WERI-Rb-1 (cell line): Measurements from ENCODE around the gene BICDL2.

ENCODE experiments used
- DNase-seq: peaks from one replicate; pipeline ENCODE4 v3.0.0-alpha.2; 2020
- H3K27ac ChIP-seq: fragments of 250-450 bp; sonication (Bioruptor Pico); 2 replicates; pipeline ENCODE4 v1.5.1; 2020; ENCODE audit warnings: mild to moderate bottlenecking, moderate library complexity
- H3K27me3 ChIP-seq: fragments of 250-450 bp; sonication (Bioruptor Pico); 2 replicates; pipeline ENCODE4 v1.5.1; 2021; ENCODE audit warnings: mild to moderate bottlenecking, low read depth, moderate library complexity; ENCODE audit not compliant: insufficient read depth, severe bottlenecking
- H3K36me3 ChIP-seq: fragments of 250-450 bp; sonication (Bioruptor Pico); 2 replicates; pipeline ENCODE4 v1.5.1; 2020; ENCODE audit warnings: mild to moderate bottlenecking, moderate library complexity
- H3K4me3 ChIP-seq: 2 replicates; pipeline ENCODE4 v1.5.1; 2011; ENCODE audit warnings: low read depth, mild to moderate bottlenecking, control low read depth, low read length
- H3K9me3 ChIP-seq: fragments of 250-450 bp; sonication (Bioruptor Pico); 2 replicates; pipeline ENCODE4 v1.5.1; 2021; ENCODE audit warnings: mild to moderate bottlenecking, moderate library complexity; ENCODE audit not compliant: severe bottlenecking
- CTCF ChIP-seq: IDR thresholded peaks from 2 replicates; pipeline ENCODE4 v1.5.1; 2011; ENCODE audit warnings: low read depth, mild to moderate bottlenecking, control low read depth, inconsistent platforms, low read length

Gene BICDL2

GRCh38 chr16:3059723-3060242 lies 23.0 kb upstream of the BICDL2 start:
- Histone ChIP-seq H3K36me3 (no peaks in the 10 kb centered on the region), H3K27me3 (no peaks in the 10 kb centered on the region), H3K27ac (peak overlapping the region; percentile 45), H3K9me3 (no peaks in the 10 kb centered on the region), H3K4me3 (peak overlapping the region; percentile 33)
- no peak for TF ChIP-seq CTCF
- no peak for DNase-seq

- TF ChIP-seq CTCF, result peak; percentile 74
- no peaks in the 10 kb centered on the region for H3K27me3 ChIP-seq
- H3K27ac ChIP-seq, result peak overlapping the region; percentile 83
Observed at GRCh38 chr16:3059041-3059722, 22.4 kb upstream of the BICDL2 start.

GRCh38 chr16:3058139-3059030 lies 21.6 kb upstream of the BICDL2 start:
- H3K4me3 ChIP-seq, result peak overlapping the region; percentile 80
- peak overlapping the region; percentile 83 for H3K27ac ChIP-seq
- peak; percentile 46; the same call in 1 of the 2 replicates for TF ChIP-seq CTCF
- H3K9me3 ChIP-seq, result no peaks in the 10 kb centered on the region
- H3K36me3 ChIP-seq, result no peaks in the 10 kb centered on the region
- H3K27me3 ChIP-seq, result no peaks in the 10 kb centered on the region
- peak; percentile 70 for DNase-seq

More at GRCh38 chr16:3059041-3059722, 22.4 kb upstream of the BICDL2 start:
- DNase-seq, result peak; percentile 92
- Histone ChIP-seq H3K9me3 (no peaks in the 10 kb centered on the region), H3K4me3 (peak overlapping the region; percentile 80), H3K36me3 (no peaks in the 10 kb centered on the region)

- no peak overlapping the region for H3K27ac ChIP-seq
- H3K27me3 ChIP-seq, result no peaks in the 10 kb centered on the region
- TF ChIP-seq CTCF, result no peak
- H3K36me3 ChIP-seq, result no peaks in the 10 kb centered on the region
- no peak overlapping the region for H3K4me3 ChIP-seq
- H3K9me3 ChIP-seq, result no peaks in the 10 kb centered on the region
- DNase-seq, result no peak
Observed at GRCh38 chr16:3057181-3058138, 20.7 kb upstream of the BICDL2 start.
